ENCODE results near the gene LHX1.

- TF ChIP-seq POLR2A (IDR thresholded peaks at IDR 0.05; ENCODE audit: control extremely low read depth in 1 of 2, low read depth in 2 of 2, low read length in 2 of 2) = no peak
- TF ChIP-seq CTCF (IDR thresholded peaks at IDR 0.05; ENCODE audit: control extremely low read depth in 1 of 3, insufficient read depth in 1 of 3, low read depth in 1 of 3, low read length in 3 of 3) = no peak
- TF ChIP-seq JUN (IDR thresholded peaks at IDR 0.05; ENCODE audit: low read depth, low read length) = no peak
- no peak for TF ChIP-seq RAD21 (IDR thresholded peaks at IDR 0.05 in 1 of 2, conservative IDR thresholded peaks at IDR 0.05 in 1 of 2; ENCODE audit: low read depth in 2 of 2, low read length in 2 of 2)
- TF ChIP-seq EGR1 (IDR thresholded peaks at IDR 0.05; ENCODE audit: borderline replicate concordance, low read depth, low read length) = 0 out of 2 replicates have a peak, but pooled peaks have one; percentile 37
- TF ChIP-seq POLR2AphosphoS5 (IDR thresholded peaks at IDR 0.05; ENCODE audit: low read depth, low read length) = no peak
- TF ChIP-seq GTF2F1 (IDR thresholded peaks at IDR 0.05; ENCODE audit: borderline replicate concordance, low read depth, low read length) = no peak
- no peak for TF ChIP-seq USF2 (IDR thresholded peaks at IDR 0.05; ENCODE audit: low read length)
- TF ChIP-seq GABPA (IDR thresholded peaks at IDR 0.05; ENCODE audit: borderline replicate concordance, insufficient read depth, low read length) = peak; percentile 68
- 0 out of 3 replicates have a peak, but pooled peaks of 1 of the 2 experiments have one; percentile 4 for TF ChIP-seq EP300 (IDR thresholded peaks at IDR 0.05; ENCODE audit: borderline replicate concordance in 1 of 2, low read depth in 2 of 2, low read length in 2 of 2)
- no peak for TF ChIP-seq SP1 (IDR thresholded peaks at IDR 0.05; ENCODE audit: low read depth, low read length)
- no peak for TF ChIP-seq NRF1 (IDR thresholded peaks at IDR 0.05; ENCODE audit: low read depth, low read length)
Measured at GRCh38 chr17:36934692-36935630, 2.3 kb upstream of the LHX1 start.

All from H1 (cell line).